HG03439 (cell line): ENCODE measurements around the gene DPP6.

ENCODE experiments used
- ATAC-seq: cut with Tn5 transposase; IDR thresholded peaks from one replicate; pipeline ENCODE4 v1.9.1; 2021; ENCODE audit warnings: mild to moderate bottlenecking, moderate library complexity; ENCODE audit not compliant: unreplicated experiment

Gene DPP6

GRCh38 chr7:154783281-154783909, 731.2 kb downstream of the DPP6 start:
- ATAC-seq, result no peak

GRCh38 chr7:154785898-154786297, 733.7 kb downstream of the DPP6 start:
- ATAC-seq, result no peak

GRCh38 chr7:154789404-154789803, 737.2 kb downstream of the DPP6 start:
- no peak for ATAC-seq

GRCh38 chr7:154791611-154792010, 739.4 kb downstream of the DPP6 start:
- no peak for ATAC-seq

GRCh38 chr7:154792436-154793055, 740.3 kb downstream of the DPP6 start:
- ATAC-seq, result no peak

GRCh38 chr7:154794147-154794780, 742.1 kb downstream of the DPP6 start:
- ATAC-seq, result no peak

- ATAC-seq, result no peak
Measured at GRCh38 chr7:154795014-154795413, 742.8 kb downstream of the DPP6 start.

- ATAC-seq, result no peak
Measured at GRCh38 chr7:154795437-154795836, 743.2 kb downstream of the DPP6 start.

GRCh38 chr7:154804449-154804848, 752.3 kb downstream of the DPP6 start:
- ATAC-seq, result no peak

GRCh38 chr7:154812027-154812426, 759.8 kb downstream of the DPP6 start:
- ATAC-seq, result no peak

- no peak for ATAC-seq
Measured at GRCh38 chr7:154817224-154817896, 765.2 kb downstream of the DPP6 start.

- no peak for ATAC-seq
Measured at GRCh38 chr7:154827007-154827406, 774.8 kb downstream of the DPP6 start.

- ATAC-seq, result no peak
Measured at GRCh38 chr7:154832557-154833138, 780.5 kb downstream of the DPP6 start.

GRCh38 chr7:154836021-154836448, 783.8 kb downstream of the DPP6 start:
- ATAC-seq, result no peak

GRCh38 chr7:154837087-154837486, 784.9 kb downstream of the DPP6 start:
- ATAC-seq, result no peak

GRCh38 chr7:154837622-154838021, 785.4 kb downstream of the DPP6 start:
- ATAC-seq, result no peak

- no peak for ATAC-seq
Measured at GRCh38 chr7:154840086-154840485, 787.9 kb downstream of the DPP6 start.

- ATAC-seq, result no peak
Measured at GRCh38 chr7:154841731-154842331, 789.6 kb downstream of the DPP6 start.

- ATAC-seq, result no peak
Measured at GRCh38 chr7:154842591-154842990, 790.4 kb downstream of the DPP6 start.

GRCh38 chr7:154843670-154844237, 791.6 kb downstream of the DPP6 start:
- no peak for ATAC-seq

GRCh38 chr7:154844499-154844898, 792.3 kb downstream of the DPP6 start:
- ATAC-seq, result no peak
